Esophagus muscularis mucosa (tissue), 4 donors: ENCODE results near the gene SLC12A9. TPM values are rescaled to one million over a fixed set of nuclear protein-coding genes. Genes with fewer than 3 reads are reported as not detected.
A peak's percentile ranks its signal among the peaks of the same experiment; 100 is the strongest.

Experiments used
- DNase-seq: peaks from one replicate; pipeline ENCODE4 v3.0.0-alpha.2; 2017; ENCODE audit errors: extremely low spot score
- H3K27ac ChIP-seq, 4 donors: fragments of 200-600 bp; sonication (generic); replicated peaks in 1 of 4; 1 replicate in 3 of 4; 2 replicates in 1 of 4; pipeline ENCODE4 v1.5.1; 2016 to 2019; ENCODE audit warnings: mild to moderate bottlenecking in 1 of 4
- H3K27me3 ChIP-seq, 4 donors: fragments of 200-600 bp; sonication (generic); one replicate each; pipeline versions ENCODE4 v1.5.1 to v1.6.0; 2016 to 2019
- H3K36me3 ChIP-seq, 4 donors: fragments of 200-600 bp; sonication (generic); one replicate each; pipeline ENCODE4 v1.5.1; 2016 to 2019
- H3K4me1 ChIP-seq, 4 donors: fragments of 200-600 bp; sonication (generic); one replicate each; pipeline ENCODE4 v1.5.1; 2016 to 2019
- H3K4me3 ChIP-seq, 4 donors: fragments of 200-600 bp; sonication (generic); 1 replicate in 2 of 4; 2 replicates in 2 of 4; pipeline ENCODE4 v1.5.1; 2016 to 2019; ENCODE audit warnings: mild to moderate bottlenecking in 4 of 4, moderate library complexity in 1 of 4
- H3K9me3 ChIP-seq, 4 donors: fragments of 200-600 bp; sonication (generic); 1 replicate in 3 of 4; 2 replicates in 1 of 4; pipeline ENCODE4 v1.5.1; 2016 to 2019
- CTCF ChIP-seq, 3 experiments: fragments of 200-600 bp in 2 of 3; fragments of 450-650 bp in 1 of 3; sonication (generic) in 2 of 3; IDR thresholded peaks; one replicate each; pipeline ENCODE4 v1.5.1; 2017 to 2019; ENCODE audit warnings: antibody characterized with exemption in 3 of 3, mild to moderate bottlenecking in 2 of 3, moderate library complexity in 1 of 3
- EP300 ChIP-seq: sonication (generic); formaldehyde crosslinking; IDR thresholded peaks from one replicate; pipeline ENCODE4 v1.6.1; 2017; ENCODE audit warnings: antibody characterized with exemption
- POLR2A ChIP-seq: fragments of 450-650 bp; IDR thresholded peaks from one replicate; pipeline ENCODE4 v1.6.1; 2017; ENCODE audit warnings: antibody characterized with exemption, moderate library complexity, mild to moderate bottlenecking, low read depth
- POLR2AphosphoS5 ChIP-seq, 2 donors: sonication (generic); formaldehyde crosslinking; IDR thresholded peaks; one replicate each; pipeline ENCODE4 v1.6.1; 2017; ENCODE audit warnings: antibody characterized with exemption in 2 of 2
- WGBS: methylation state at CpG from one replicate; pipeline ENCODE4 v1.1.5; 2018; 5-methylcytosine and 5-hydroxymethylcytosine counted together
- intact Hi-C: fragments of 100-400 bp; cut with DNase I; formaldehyde crosslinking; loops from one replicate; pipeline ENCODE4 v1.15.1; 2023
- total RNA-seq, 4 donors: library from RNA; depleted of rRNA; stranded (reverse); fragments of >200 nt; gene quantifications; one replicate each; pipeline versions ENCODE4 v1.1.0 to v1.2.1, GENCODE V29; 2016

Gene SLC12A9
- total RNA-seq, 4 donors from 2014 or later, result 15.0 to 26.0 (median 19.9) TPM

DNA sequence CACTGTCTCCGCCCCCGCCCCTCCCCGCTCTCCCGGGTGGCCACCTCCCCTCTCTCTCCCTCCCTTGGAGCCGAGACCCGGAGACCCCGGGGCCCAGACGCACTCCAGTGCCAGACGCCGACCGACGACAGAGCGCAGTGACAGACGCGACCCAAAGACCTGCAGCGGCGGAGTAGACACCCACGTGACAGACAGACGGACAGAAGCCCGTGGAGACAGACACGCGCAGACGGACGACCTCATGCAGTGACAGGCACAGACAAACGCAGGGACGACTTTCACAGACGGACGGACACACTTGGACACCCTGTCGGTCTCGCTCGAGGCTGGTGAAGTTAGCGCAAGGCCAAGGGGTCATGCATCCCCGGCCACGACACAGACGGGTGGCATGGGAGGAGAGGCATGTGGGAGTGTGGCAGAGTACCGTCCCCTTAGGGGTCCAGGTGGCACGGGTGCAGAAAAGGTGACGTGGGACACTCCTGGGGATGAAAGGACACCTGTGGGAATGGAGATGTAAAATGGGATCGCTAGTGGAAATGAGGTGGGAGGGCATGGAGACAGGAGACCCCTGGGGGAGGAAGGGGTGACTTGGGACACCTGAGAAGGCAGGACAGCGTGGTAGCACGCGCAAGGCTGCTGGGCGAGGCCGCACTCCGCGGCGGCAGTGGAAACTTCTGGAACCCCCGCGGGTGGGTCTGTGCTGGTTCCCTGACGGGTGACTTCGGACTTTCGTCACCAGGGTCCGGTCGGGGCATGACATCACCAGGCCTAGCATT is 43.6 kb downstream of the SLC12A9 start:
- 7% methylated on average over 33 of the region's 54 CpGs for WGBS
- H3K4me1 ChIP-seq, result peaks cover 27 to 37% (median 34%) of the 10 kb centered on the region in 4 donors
- intact Hi-C loops, result loop anchor here (2.0 to 5.0 kb wide), 2 partner anchors 163 to 181 kb away; no protein-coding TSS in a partner anchor
- H3K27ac ChIP-seq, result peak overlapping the region in 1 of 4 donors; percentile 28
- H3K27me3 ChIP-seq, result peaks cover 11 to 82% (median 31%) of the 10 kb centered on the region in 4 donors
- DNase-seq, result no peak
- H3K4me3 ChIP-seq, result peak overlapping the region; percentile 51 to 63 (median 52)
- H3K9me3 ChIP-seq, result no peaks in the 10 kb centered on the region
- no peaks in the 10 kb centered on the region for H3K36me3 ChIP-seq
- TF ChIP-seq EP300, result no peak
- no peak for TF ChIP-seq CTCF (IDR thresholded peaks at IDR 0.05)
- no peak for TF ChIP-seq POLR2AphosphoS5 (IDR thresholded peaks at IDR 0.05)
- no peak for TF ChIP-seq POLR2A

- intact Hi-C loops, result loop anchor here (5.0 kb wide), 1 partner anchor 180 kb away; no protein-coding TSS in a partner anchor
- H3K27me3 ChIP-seq, result peaks cover 11 to 88% (median 31%) of the 10 kb centered on the region in 4 donors
- no peaks in the 10 kb centered on the region for H3K36me3 ChIP-seq
- no peaks in the 10 kb centered on the region for H3K9me3 ChIP-seq
- peaks cover 25 to 34% (median 32%) of the 10 kb centered on the region in 4 donors for H3K4me1 ChIP-seq
- peak; percentile 59 to 78 (median 65) for TF ChIP-seq CTCF (IDR thresholded peaks at IDR 0.05)
- no peak for TF ChIP-seq POLR2A
- TF ChIP-seq POLR2AphosphoS5 (IDR thresholded peaks at IDR 0.05), result no peak
- TF ChIP-seq EP300, result no peak
- H3K27ac ChIP-seq, result no peak overlapping the region
- WGBS, result 4% methylated on average over 5 of the region's 95 CpGs
- DNase-seq, result no peak
- H3K4me3 ChIP-seq, result peak overlapping the region; percentile 51 to 63 (median 52)
Observed at GRCh38 chr7:100896732-100897608, 44.5 kb downstream of the SLC12A9 start.

DNA sequence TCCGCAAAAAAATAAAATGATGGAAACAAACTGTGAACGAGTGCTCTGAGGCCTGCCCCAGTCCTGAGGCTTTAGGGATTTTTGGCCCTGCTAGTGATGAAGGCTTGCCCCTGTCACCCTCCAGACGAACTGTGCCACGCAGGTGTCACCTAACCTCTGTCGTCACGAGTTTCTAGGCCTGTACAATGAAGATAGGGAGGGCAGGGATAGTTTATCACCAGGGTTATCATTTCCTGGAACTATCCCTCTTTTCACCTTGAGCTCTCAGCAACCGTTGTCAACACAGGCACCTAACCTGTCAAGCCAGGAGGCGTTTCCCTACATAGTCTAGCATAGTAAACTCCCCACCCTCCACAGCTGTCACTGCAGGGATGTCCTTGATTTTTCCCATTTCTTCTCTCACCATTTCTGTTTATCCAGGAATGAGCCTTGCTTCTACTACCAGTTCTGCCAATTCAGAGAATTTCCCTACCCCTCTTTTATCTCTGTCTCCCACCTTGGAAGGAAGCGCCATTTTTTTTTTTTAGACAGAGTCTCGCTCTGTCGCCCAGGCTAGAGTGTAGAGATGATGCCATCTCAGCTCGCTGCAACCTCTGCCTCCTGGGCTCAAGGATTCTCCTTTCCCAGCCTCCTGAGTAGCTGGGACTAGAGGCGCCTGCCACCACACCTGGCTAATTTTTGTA is 45.4 kb downstream of the SLC12A9 start:
- DNase-seq, result no peak
- H3K36me3 ChIP-seq, result no peaks in the 10 kb centered on the region
- TF ChIP-seq CTCF (IDR thresholded peaks at IDR 0.05) (no peak), POLR2A (no peak), POLR2AphosphoS5 (IDR thresholded peaks at IDR 0.05) (no peak), EP300 (no peak)

GRCh38 chr7:100899432-100899831 is 46.9 kb downstream of the SLC12A9 start:
- DNase-seq, result no peak
- Histone ChIP-seq H3K9me3 (no peaks in the 10 kb centered on the region), H3K4me3 (no peak overlapping the region), H3K36me3 (no peaks in the 10 kb centered on the region), H3K4me1 (peaks cover 24 to 31% (median 30%) of the 10 kb centered on the region in 4 donors), H3K27me3 (peaks cover 7 to 81% (median 29%) of the 10 kb centered on the region in 4 donors), H3K27ac (no peak overlapping the region)
- intact Hi-C loops, result loop anchor here (5.0 kb wide), 1 partner anchor 178 kb away; no protein-coding TSS in a partner anchor
- WGBS, result 86% methylated on average over 5 of the region's 5 CpGs
- no peak for TF ChIP-seq CTCF (IDR thresholded peaks at IDR 0.05)
- no peak for TF ChIP-seq POLR2AphosphoS5 (IDR thresholded peaks at IDR 0.05)
- no peak for TF ChIP-seq POLR2A
- no peak for TF ChIP-seq EP300

More for the DNA sequence above, 45.4 kb downstream of the SLC12A9 start:
- intact Hi-C loops, result loop anchor here (5.0 kb wide), 1 partner anchor 179 kb away; no protein-coding TSS in a partner anchor
- Histone ChIP-seq H3K27ac (no peak overlapping the region), H3K9me3 (no peaks in the 10 kb centered on the region), H3K4me3 (no peak overlapping the region), H3K4me1 (peaks cover 25 to 34% (median 32%) of the 10 kb centered on the region in 4 donors), H3K27me3 (peaks cover 11 to 96% (median 31%) of the 10 kb centered on the region in 4 donors)
- 71% methylated on average over 13 of the region's 13 CpGs for WGBS
